Prostate gland (tissue), 2 donors: Measurements from ENCODE around the gene SMIM41.

ENCODE experiments used
- POLR2A ChIP-seq: fragments of 450-650 bp; IDR thresholded peaks from one replicate; pipeline ENCODE4 v1.6.1; 2016; ENCODE audit warnings: antibody characterized with exemption, mild to moderate bottlenecking
- TF ChIP-seq, protein P1 (sequence below), 4 experiments: fragments of 200-600 bp in 2 of 4; fragments of 450-650 bp in 2 of 4; sonication (generic) in 2 of 4; IDR thresholded peaks; 1 replicate in 3 of 4; 2 replicates in 1 of 4; pipeline ENCODE4 v1.5.1; 2016 to 2019; ENCODE audit warnings: antibody characterized with exemption in 4 of 4, mild to moderate bottlenecking in 2 of 4, moderate library complexity in 2 of 4

DNA sequence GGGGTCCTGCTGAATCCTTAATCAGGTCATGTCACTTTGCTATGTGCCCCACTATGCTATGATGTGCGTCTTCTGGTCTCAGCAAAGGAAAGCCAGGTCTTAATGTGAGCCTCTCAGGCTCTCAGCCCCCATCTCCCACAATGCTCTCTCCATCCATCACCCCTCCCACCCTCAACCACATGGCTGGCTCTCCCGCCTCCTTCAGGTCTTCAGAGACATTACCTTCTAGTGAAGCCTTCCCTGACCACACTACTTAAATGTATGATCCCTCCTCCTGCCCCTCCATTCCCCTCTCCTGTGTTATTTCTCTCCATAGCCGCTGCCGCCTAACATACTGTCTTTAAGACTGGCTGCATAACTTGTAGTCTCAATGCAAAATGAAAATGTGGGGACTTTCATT is 61.8 kb downstream of the SMIM41 start:
- TF ChIP-seq POLR2A, result no peak
- TF ChIP-seq, protein P1, sequence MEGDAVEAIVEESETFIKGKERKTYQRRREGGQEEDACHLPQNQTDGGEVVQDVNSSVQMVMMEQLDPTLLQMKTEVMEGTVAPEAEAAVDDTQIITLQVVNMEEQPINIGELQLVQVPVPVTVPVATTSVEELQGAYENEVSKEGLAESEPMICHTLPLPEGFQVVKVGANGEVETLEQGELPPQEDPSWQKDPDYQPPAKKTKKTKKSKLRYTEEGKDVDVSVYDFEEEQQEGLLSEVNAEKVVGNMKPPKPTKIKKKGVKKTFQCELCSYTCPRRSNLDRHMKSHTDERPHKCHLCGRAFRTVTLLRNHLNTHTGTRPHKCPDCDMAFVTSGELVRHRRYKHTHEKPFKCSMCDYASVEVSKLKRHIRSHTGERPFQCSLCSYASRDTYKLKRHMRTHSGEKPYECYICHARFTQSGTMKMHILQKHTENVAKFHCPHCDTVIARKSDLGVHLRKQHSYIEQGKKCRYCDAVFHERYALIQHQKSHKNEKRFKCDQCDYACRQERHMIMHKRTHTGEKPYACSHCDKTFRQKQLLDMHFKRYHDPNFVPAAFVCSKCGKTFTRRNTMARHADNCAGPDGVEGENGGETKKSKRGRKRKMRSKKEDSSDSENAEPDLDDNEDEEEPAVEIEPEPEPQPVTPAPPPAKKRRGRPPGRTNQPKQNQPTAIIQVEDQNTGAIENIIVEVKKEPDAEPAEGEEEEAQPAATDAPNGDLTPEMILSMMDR (IDR thresholded peaks at IDR 0.05), result no peak
